TTC549 (cell line): ENCODE measurements around the gene CXCL9.
"Not testable (repeated sequence)": the region's sequence is repeated elsewhere in the genome, so short reads cannot be mapped to it uniquely, and the experiment has no call there.

ENCODE experiments used
- FAIRE-seq: peaks from 2 replicates; lab custom pipeline; 2012; peaks lifted over from hg19 to GRCh38; lab: Jason Lieb, UNC

Gene CXCL9

DNA sequence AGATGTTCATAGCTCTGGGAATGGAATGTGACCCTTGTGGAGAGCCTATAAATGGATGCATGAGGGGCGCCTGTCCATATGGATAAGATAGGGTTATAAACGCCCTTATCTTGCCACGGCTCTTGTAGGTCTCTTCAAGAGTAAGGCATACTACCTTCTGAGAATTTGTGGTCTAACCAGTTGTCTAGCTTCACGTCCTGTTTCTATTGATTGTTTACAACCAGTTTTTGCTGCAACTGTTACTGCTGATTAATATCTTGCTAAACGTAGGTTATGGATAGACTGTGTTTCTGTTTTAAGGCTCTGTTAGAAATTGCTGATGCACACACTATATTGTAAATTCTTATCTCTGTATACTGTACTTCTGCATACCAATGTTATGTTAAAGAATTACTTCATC lies 52.5 kb downstream of the CXCL9 start:
- not testable (repeated sequence) for FAIRE-seq

DNA sequence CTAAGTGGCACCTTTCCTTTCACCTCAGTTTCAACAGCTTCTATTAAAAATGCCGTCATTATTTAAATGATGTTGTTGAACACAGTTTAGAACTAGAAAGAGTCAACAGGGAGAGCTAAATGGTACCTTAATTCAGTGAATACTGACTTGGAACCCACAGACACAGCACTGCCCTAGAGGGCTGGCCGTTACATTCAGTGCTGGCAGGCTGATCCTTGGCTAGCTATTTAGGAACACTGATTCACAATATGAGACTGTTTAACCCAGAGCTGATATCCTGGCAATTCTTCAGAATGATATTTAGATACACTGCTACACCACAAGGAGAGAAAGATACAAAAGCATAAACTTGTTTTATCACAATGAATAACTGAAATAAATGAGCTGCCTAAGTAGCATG lies 53.8 kb downstream of the CXCL9 start:
- FAIRE-seq: no peak
